Vagina (tissue), 2 donors: ENCODE data around the gene EME1. TPM values are rescaled to one million over a fixed set of nuclear protein-coding genes. Genes with fewer than 3 reads are reported as not detected.

Experiments
- DNase-seq, 2 donors: peaks; one replicate each; pipeline ENCODE4 v3.0.0-alpha.2; 2017; ENCODE audit errors: extremely low spot score in 2 of 2
- H3K27ac ChIP-seq: fragments of 200-600 bp; sonication (generic); one replicate; pipeline ENCODE4 v1.5.1; 2019
- H3K27me3 ChIP-seq: fragments of 200-600 bp; sonication (generic); one replicate; pipeline ENCODE4 v1.5.1; 2019
- H3K36me3 ChIP-seq, 2 donors: fragments of 200-600 bp; sonication (generic); one replicate each; pipeline ENCODE4 v1.5.1; 2017 to 2019
- H3K4me1 ChIP-seq: fragments of 200-600 bp; sonication (generic); one replicate; pipeline ENCODE4 v1.5.1; 2019
- H3K4me3 ChIP-seq, 2 donors: fragments of 200-600 bp; sonication (generic); 1 replicate in 1 of 2; 2 replicates in 1 of 2; pipeline ENCODE4 v1.5.1; 2016 to 2019
- H3K9me3 ChIP-seq: fragments of 200-600 bp; sonication (generic); one replicate; pipeline ENCODE4 v1.5.1; 2019
- POLR2A ChIP-seq, 2 donors: fragments of 450-650 bp; IDR thresholded peaks; one replicate each; pipeline ENCODE4 v1.6.1; 2017; ENCODE audit warnings: antibody characterized with exemption in 2 of 2, mild to moderate bottlenecking in 2 of 2, moderate library complexity in 2 of 2
- POLR2AphosphoS5 ChIP-seq, 2 donors: sonication (generic); formaldehyde crosslinking; IDR thresholded peaks; one replicate each; pipeline ENCODE4 v1.9.0; 2017; ENCODE audit warnings: antibody characterized with exemption in 2 of 2, mild to moderate bottlenecking in 2 of 2, low read depth in 1 of 2; ENCODE audit not compliant: insufficient read depth in 1 of 2
- intact Hi-C: fragments of 100-400 bp; cut with DNase I; formaldehyde crosslinking; loops from one replicate; pipeline ENCODE4 v1.15.1; 2023
- total RNA-seq: library from RNA; depleted of rRNA; stranded (reverse); fragments of >200 nt; gene quantifications from one replicate; pipeline ENCODE4 v1.2.3, GENCODE V29; 2016
- TF ChIP-seq, protein P1 (sequence below), 3 experiments: fragments of 450-650 bp in 2 of 3; fragments of 200-600 bp in 1 of 3; sonication (generic) in 1 of 3; IDR thresholded peaks; one replicate each; pipeline ENCODE4 v1.5.1; 2017 to 2019; ENCODE audit warnings: antibody characterized with exemption in 3 of 3, mild to moderate bottlenecking in 2 of 3, moderate library complexity in 2 of 3

Gene EME1, protein sequence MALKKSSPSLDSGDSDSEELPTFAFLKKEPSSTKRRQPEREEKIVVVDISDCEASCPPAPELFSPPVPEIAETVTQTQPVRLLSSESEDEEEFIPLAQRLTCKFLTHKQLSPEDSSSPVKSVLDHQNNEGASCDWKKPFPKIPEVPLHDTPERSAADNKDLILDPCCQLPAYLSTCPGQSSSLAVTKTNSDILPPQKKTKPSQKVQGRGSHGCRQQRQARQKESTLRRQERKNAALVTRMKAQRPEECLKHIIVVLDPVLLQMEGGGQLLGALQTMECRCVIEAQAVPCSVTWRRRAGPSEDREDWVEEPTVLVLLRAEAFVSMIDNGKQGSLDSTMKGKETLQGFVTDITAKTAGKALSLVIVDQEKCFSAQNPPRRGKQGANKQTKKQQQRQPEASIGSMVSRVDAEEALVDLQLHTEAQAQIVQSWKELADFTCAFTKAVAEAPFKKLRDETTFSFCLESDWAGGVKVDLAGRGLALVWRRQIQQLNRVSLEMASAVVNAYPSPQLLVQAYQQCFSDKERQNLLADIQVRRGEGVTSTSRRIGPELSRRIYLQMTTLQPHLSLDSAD
- total RNA-seq = 2.9 TPM

DNA sequence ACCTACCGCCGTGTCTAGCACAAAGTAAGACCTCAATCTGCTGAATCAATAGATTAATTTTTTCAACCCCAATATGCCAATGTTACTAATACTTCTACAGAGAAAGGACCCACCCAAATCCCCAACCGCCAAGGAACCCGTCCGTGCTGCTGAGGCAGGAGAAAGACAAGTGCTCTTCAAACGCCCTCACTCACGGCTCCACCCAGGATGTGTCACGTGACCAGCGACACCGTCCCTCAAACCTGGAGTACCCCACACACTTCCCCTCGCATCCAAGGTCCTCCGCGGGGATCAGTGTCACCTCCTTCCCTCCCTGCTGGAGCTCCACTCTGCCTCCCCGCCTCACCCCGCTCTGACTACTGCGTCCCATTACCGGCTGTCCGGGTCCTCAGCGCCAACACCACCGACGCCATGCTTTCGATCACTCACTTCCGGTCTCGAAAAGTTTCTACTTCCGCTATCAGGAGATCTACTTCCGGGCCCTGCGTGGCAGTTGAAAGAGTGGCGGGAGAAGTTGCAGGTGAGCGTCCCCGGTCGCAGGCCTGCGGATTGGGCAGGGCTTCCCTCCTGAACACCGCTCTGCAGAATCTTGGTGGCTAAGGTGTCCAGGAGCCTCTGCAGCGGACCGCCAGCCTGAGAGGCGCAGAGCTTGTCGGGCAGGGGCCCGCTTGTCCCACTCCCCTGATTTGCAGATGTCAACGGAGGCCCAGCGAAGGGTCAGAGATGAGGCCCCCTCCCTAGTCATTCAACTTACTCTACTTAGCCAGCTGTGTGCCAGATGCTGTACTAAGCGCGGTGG, at the start of gene EME1, which contains the start of gene MRPL27:
Gene EME1, plus strand, starts transcription at position 472 of the 799 bp plus-strand sequence. CDS start 1,980 bp downstream, outside the sequence.
Gene MRPL27, minus strand, starts transcription at position 427 of the 799 bp plus-strand sequence. Its CDS starts 14 bp downstream, at position 413.
- TF ChIP-seq, protein P1, sequence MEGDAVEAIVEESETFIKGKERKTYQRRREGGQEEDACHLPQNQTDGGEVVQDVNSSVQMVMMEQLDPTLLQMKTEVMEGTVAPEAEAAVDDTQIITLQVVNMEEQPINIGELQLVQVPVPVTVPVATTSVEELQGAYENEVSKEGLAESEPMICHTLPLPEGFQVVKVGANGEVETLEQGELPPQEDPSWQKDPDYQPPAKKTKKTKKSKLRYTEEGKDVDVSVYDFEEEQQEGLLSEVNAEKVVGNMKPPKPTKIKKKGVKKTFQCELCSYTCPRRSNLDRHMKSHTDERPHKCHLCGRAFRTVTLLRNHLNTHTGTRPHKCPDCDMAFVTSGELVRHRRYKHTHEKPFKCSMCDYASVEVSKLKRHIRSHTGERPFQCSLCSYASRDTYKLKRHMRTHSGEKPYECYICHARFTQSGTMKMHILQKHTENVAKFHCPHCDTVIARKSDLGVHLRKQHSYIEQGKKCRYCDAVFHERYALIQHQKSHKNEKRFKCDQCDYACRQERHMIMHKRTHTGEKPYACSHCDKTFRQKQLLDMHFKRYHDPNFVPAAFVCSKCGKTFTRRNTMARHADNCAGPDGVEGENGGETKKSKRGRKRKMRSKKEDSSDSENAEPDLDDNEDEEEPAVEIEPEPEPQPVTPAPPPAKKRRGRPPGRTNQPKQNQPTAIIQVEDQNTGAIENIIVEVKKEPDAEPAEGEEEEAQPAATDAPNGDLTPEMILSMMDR (IDR thresholded peaks at IDR 0.05) = no peak
- TF ChIP-seq POLR2AphosphoS5 (IDR thresholded peaks at IDR 0.05; ENCODE audit: insufficient read depth in 1 of 2, low read depth in 1 of 2) = peak; percentile 92 to 97
- peak within 1 kb of the TSS; percentile 73 to 78 for H3K4me3 ChIP-seq
- no peaks in the 10 kb centered on the region for H3K9me3 ChIP-seq
- no peak for DNase-seq
- peaks cover 0 to 27% of the 10 kb centered on the region in 2 donors for H3K36me3 ChIP-seq
- H3K27me3 ChIP-seq = no peaks in the 10 kb centered on the region
- intact Hi-C loops = no loop called here
- H3K27ac ChIP-seq = peak within 1 kb of the TSS; percentile 94
- H3K4me1 ChIP-seq = peaks cover 25% of the 10 kb centered on the region

DNA sequence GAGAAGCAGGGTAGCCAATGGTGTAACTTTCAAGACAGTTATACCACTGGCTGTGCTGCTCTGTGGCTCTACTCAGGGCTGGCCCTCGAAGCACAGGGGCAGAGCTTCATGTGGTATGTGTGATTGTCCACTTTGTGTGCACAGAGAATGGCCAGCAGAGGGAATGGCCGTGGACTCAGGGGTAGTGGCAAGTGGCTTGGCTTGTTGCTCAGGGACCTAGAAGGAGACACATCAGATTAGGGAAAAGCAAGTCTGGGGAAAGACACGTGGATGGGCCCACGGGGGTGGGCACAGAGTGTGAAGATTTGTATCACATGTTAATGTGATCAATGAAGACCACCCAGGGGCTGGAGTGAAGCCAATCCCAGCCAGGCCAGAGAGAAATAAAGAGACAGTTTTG, 47.1 kb upstream of the EME1 start:
- TF ChIP-seq POLR2A (IDR thresholded peaks at IDR 0.05) = no peak
- no peak for TF ChIP-seq POLR2AphosphoS5 (IDR thresholded peaks at IDR 0.05; ENCODE audit: insufficient read depth in 1 of 2, low read depth in 1 of 2)
- TF ChIP-seq, protein P1 (IDR thresholded peaks at IDR 0.05) = no peak
- Histone ChIP-seq H3K27me3 (no peaks in the 10 kb centered on the region), H3K36me3 (no peaks in the 10 kb centered on the region), H3K4me1 (no peaks in the 10 kb centered on the region), H3K27ac (no peak overlapping the region), H3K9me3 (no peaks in the 10 kb centered on the region), H3K4me3 (no peak overlapping the region)
- intact Hi-C loops = no loop called here
- no peak for DNase-seq

DNA sequence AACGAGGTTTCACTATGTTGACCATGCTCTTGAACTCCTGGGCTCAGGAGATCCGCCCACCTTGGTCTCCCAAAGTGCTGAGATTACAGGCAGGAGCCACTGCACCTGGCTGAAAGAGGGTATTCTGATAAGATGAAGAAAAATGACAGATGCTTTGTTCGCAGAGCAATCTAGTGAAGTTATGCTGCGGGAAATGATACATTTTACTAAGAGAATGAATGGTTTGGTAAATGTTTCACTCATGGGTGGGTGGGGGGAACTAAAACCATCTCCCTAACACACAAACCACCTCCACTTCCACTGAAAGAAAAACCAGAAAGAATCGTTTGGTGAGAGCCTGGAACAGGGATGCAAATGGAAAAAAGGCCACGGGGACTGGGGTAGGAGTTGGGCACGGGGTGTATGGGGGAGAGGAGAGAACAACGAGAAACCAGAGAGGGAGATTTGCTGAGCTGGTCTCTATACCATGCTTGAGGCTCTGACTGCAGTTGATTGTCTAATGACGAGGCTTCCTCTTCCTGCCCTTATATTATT, 46.1 kb upstream of the EME1 start:
- intact Hi-C loops = no loop called here
- no peak for TF ChIP-seq POLR2AphosphoS5 (IDR thresholded peaks at IDR 0.05; ENCODE audit: insufficient read depth in 1 of 2, low read depth in 1 of 2)
- TF ChIP-seq, protein P1 (IDR thresholded peaks at IDR 0.05) = no peak
- TF ChIP-seq POLR2A (IDR thresholded peaks at IDR 0.05) = no peak
- Histone ChIP-seq H3K36me3 (no peaks in the 10 kb centered on the region), H3K9me3 (no peaks in the 10 kb centered on the region), H3K4me3 (no peak overlapping the region), H3K27ac (no peak overlapping the region), H3K27me3 (no peaks in the 10 kb centered on the region), H3K4me1 (no peaks in the 10 kb centered on the region)
- no peak for DNase-seq

DNA sequence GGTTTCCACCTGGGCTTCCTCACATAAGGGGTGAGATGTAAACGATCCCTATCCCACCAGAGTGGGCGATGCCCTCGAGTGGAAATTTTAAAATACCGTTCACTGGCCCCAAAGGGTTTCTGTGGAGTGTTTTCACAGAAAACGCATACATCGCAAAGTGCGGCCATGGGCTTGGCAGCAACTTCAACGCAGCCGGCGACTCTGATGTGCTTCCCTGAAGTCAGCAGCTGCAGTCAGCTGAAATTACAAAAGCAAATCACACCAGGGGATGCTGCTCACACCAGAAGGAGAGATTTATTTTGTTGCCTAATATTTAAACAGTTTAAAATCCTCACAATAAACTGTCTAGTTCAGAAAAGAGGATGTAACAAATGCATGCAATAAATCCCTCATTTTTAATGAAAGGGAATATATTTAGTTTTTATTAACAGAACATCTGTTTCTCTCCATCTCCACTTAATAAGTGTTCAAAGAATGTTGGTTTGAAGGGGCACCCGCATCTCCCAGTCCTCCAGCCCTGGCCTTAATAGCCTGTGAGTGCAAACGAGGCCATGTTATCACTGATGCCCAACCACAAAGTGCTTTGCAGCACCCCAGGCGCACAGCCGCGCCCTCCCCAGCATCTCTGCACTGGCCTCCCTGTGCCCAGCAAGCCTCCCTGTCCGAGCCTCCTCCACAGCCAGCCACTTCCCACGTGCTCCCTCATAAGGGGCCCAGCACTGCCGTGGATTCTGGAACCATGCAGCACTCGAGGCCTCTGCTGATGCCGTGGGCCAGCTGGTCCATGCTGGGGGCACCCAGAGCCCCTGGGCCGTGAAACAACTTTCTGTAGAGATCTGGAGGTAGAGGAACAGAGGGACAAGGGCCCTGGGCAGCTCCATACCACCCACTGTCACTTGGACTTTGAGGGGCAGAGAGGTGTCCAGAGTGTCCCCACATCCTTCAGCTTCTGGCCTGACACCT, 44.4 kb upstream of the EME1 start:
- Histone ChIP-seq H3K4me3 (no peak overlapping the region), H3K9me3 (no peaks in the 10 kb centered on the region), H3K36me3 (no peaks in the 10 kb centered on the region), H3K27me3 (no peaks in the 10 kb centered on the region), H3K27ac (no peak overlapping the region), H3K4me1 (no peaks in the 10 kb centered on the region)
- DNase-seq = no peak
- intact Hi-C loops = no loop called here
- TF ChIP-seq POLR2A (IDR thresholded peaks at IDR 0.05) = no peak
- TF ChIP-seq, protein P1 (IDR thresholded peaks at IDR 0.05) = no peak
